H9 (cell line): ENCODE data around the gene DLX6. TPM values are rescaled to one million over a fixed set of nuclear protein-coding genes. Genes with fewer than 3 reads are reported as not detected.

ENCODE experiments used
- DNase-seq: peaks from one replicate; pipeline ENCODE4 v3.0.0-alpha.2; 2017
- H2AFZ ChIP-seq: one replicate; pipeline ENCODE4 v1.6.1; 2013; ENCODE audit warnings: mild to moderate bottlenecking, low read length, control low read depth, moderate library complexity
- H2AK5ac ChIP-seq: 2 replicates; pipeline ENCODE4 v1.6.1; 2013; ENCODE audit warnings: low read length, control low read depth, mixed read lengths; ENCODE audit not compliant: insufficient read length
- H2BK120ac ChIP-seq: one replicate; pipeline ENCODE4 v1.6.1; 2013; ENCODE audit warnings: low read depth, mild to moderate bottlenecking, low read length, control low read depth, inconsistent platforms; ENCODE audit not compliant: poor library complexity, severe bottlenecking
- H2BK12ac ChIP-seq: 2 replicates; pipeline ENCODE4 v1.6.1; 2013; ENCODE audit warnings: low read length, control low read depth, mixed read lengths, low read depth; ENCODE audit not compliant: insufficient read length
- H2BK15ac ChIP-seq: 2 replicates; pipeline ENCODE4 v1.6.1; 2013; ENCODE audit warnings: low read depth, low read length, control low read depth
- H2BK20ac ChIP-seq: one replicate; pipeline ENCODE4 v1.6.1; 2013; ENCODE audit warnings: low read depth, mild to moderate bottlenecking, low read length, control low read depth, inconsistent platforms; ENCODE audit not compliant: poor library complexity, severe bottlenecking
- H2BK5ac ChIP-seq: 2 replicates; pipeline ENCODE4 v1.6.1; 2013; ENCODE audit warnings: low read length, control low read depth, mixed read lengths; ENCODE audit not compliant: insufficient read length
- H3K14ac ChIP-seq: 2 replicates; pipeline ENCODE4 v1.6.1; 2013; ENCODE audit warnings: low read length, control low read depth; ENCODE audit not compliant: insufficient read depth
- H3K18ac ChIP-seq: 2 replicates; pipeline ENCODE4 v1.6.1; 2013; ENCODE audit warnings: low read depth, mild to moderate bottlenecking, mixed read lengths, low read length, control low read depth; ENCODE audit not compliant: insufficient read length
- H3K23ac ChIP-seq: 2 replicates; pipeline ENCODE4 v1.6.1; 2013; ENCODE audit warnings: low read length, control low read depth, mixed read lengths, low read depth; ENCODE audit not compliant: insufficient read length
- H3K23me2 ChIP-seq: 2 replicates; pipeline ENCODE4 v1.6.1; 2013; ENCODE audit warnings: low read depth, mild to moderate bottlenecking, mixed read lengths, low read length, control low read depth; ENCODE audit not compliant: insufficient read length, poor library complexity, severe bottlenecking
- H3K27ac ChIP-seq: 2 replicates; pipeline ENCODE4 v1.5.1; 2013; ENCODE audit warnings: low read length, control low read depth, mixed read lengths, low read depth; ENCODE audit not compliant: insufficient read length
- H3K27me3 ChIP-seq: 2 replicates; pipeline ENCODE4 v1.6.1; 2013; ENCODE audit warnings: low read length, control low read depth, inconsistent platforms; ENCODE audit not compliant: insufficient read depth
- H3K4ac ChIP-seq: 2 replicates; pipeline ENCODE4 v1.6.1; 2013; ENCODE audit warnings: low read depth, mild to moderate bottlenecking, control low read depth, inconsistent platforms, low read length, moderate library complexity
- H3K4me1 ChIP-seq: 2 replicates; pipeline ENCODE4 v1.6.1; 2013; ENCODE audit warnings: low read length, control low read depth, inconsistent platforms; ENCODE audit not compliant: insufficient read depth
- H3K4me2 ChIP-seq: 2 replicates; pipeline ENCODE4 v1.6.1; 2013; ENCODE audit warnings: low read length, control low read depth, mixed read lengths; ENCODE audit not compliant: insufficient read length, insufficient read depth
- H3K56ac ChIP-seq: 2 replicates; pipeline ENCODE4 v1.6.1; 2013; ENCODE audit warnings: low read depth, mild to moderate bottlenecking, mixed read lengths, low read length, control low read depth; ENCODE audit not compliant: insufficient read length
- H3K79me1 ChIP-seq: 2 replicates; pipeline ENCODE4 v1.6.1; 2013; ENCODE audit warnings: low read depth, mild to moderate bottlenecking, moderate library complexity, low read length, control low read depth, inconsistent platforms; ENCODE audit not compliant: insufficient read depth, poor library complexity, severe bottlenecking
- H3K79me2 ChIP-seq: 2 replicates; pipeline ENCODE4 v1.6.1; 2013; ENCODE audit warnings: low read length, control low read depth, inconsistent platforms; ENCODE audit not compliant: insufficient read depth
- H3K9ac ChIP-seq: 2 replicates; pipeline ENCODE4 v1.6.1; 2013; ENCODE audit warnings: low read length, control low read depth, mixed read lengths; ENCODE audit not compliant: insufficient read length; ENCODE audit errors: extremely low read depth
- H3K9me3 ChIP-seq: one replicate; pipeline ENCODE4 v1.6.1; 2013; ENCODE audit warnings: low read depth, low read length, inconsistent platforms; ENCODE audit not compliant: control insufficient read depth
- H3T11ph ChIP-seq: one replicate; pipeline ENCODE4 v1.6.1; 2013; ENCODE audit warnings: mild to moderate bottlenecking, low read length, control low read depth, inconsistent platforms
- H4K20me1 ChIP-seq: one replicate; pipeline ENCODE4 v1.6.1; 2013; ENCODE audit not compliant: control insufficient read depth, insufficient read length, insufficient read depth
- H4K5ac ChIP-seq: 2 replicates; pipeline ENCODE4 v1.6.1; 2013; ENCODE audit warnings: low read depth, mild to moderate bottlenecking, mixed read lengths, low read length, control low read depth; ENCODE audit not compliant: insufficient read length
- H4K8ac ChIP-seq: replicated peaks from 2 replicates; pipeline ENCODE4 v1.6.1; 2013; ENCODE audit warnings: low read length, control low read depth, mixed read lengths, low read depth; ENCODE audit not compliant: insufficient read length
- H4K91ac ChIP-seq: 2 replicates; pipeline ENCODE4 v1.6.1; 2013; ENCODE audit warnings: low read depth, mild to moderate bottlenecking, moderate library complexity, mixed read lengths, low read length, control low read depth; ENCODE audit not compliant: insufficient read length
- H3K27ac Mint-ChIP-seq, 3 experiments: 2 replicates in 2 of 3; 3 replicates in 1 of 3; pipeline ENCODE4 v1.8.0; 2020 to 2021; ENCODE audit warnings: mixed read lengths in 3 of 3, mild to moderate bottlenecking in 1 of 3, moderate library complexity in 1 of 3
- H3K27me3 Mint-ChIP-seq: 2 replicates; pipeline ENCODE4 v1.8.0; 2021; ENCODE audit warnings: low read depth, mild to moderate bottlenecking, moderate library complexity, mixed read lengths
- H3K36me3 Mint-ChIP-seq, 3 experiments: 2 replicates in 2 of 3; 3 replicates in 1 of 3; pipeline ENCODE4 v1.8.0; 2020 to 2021; ENCODE audit warnings: low read depth in 3 of 3, mixed read lengths in 3 of 3; ENCODE audit not compliant: insufficient read depth in 1 of 3
- H3K4me1 Mint-ChIP-seq, 2 experiments: 2 replicates each; pipeline ENCODE4 v1.8.0; 2020; ENCODE audit warnings: mixed read lengths in 2 of 2
- H3K4me3 Mint-ChIP-seq, 2 experiments: 2 replicates in 1 of 2; 3 replicates in 1 of 2; pipeline ENCODE4 v1.8.0; 2020 to 2021; ENCODE audit warnings: mild to moderate bottlenecking in 2 of 2, mixed read lengths in 2 of 2, moderate library complexity in 1 of 2
- H3K9me3 Mint-ChIP-seq, 2 experiments: 2 replicates in 1 of 2; 3 replicates in 1 of 2; pipeline ENCODE4 v1.8.0; 2020; ENCODE audit warnings: mild to moderate bottlenecking in 2 of 2, mixed read lengths in 2 of 2, moderate library complexity in 1 of 2
- WGBS: extraction: QIAGEN DNeasy Blood & Tissue Kit; methylation state at CpG from one replicate; pipeline ENCODE4 v1.1.7; 2013; ENCODE audit warnings: missing lambda C conversion rate, low lambda C conversion rate, mixed read lengths; ENCODE audit not compliant: insufficient read length; ENCODE audit errors: extremely low coverage; 5-methylcytosine and 5-hydroxymethylcytosine counted together
- total RNA-seq: library from RNA; stranded (reverse); gene quantifications from 2 replicates; pipeline ENCODE4 v1.2.1, GENCODE V29; 2021
- TF ChIP-seq, protein P1 (sequence below): fragments of 200-600 bp; sonication (generic); conservative IDR thresholded peaks from 3 replicates; pipeline ENCODE4 v1.8.0; 2021; ENCODE audit warnings: antibody characterized with exemption, mild to moderate bottlenecking

Gene DLX6
- total RNA-seq, 1 experiment from 2014 or later, result 0.24 TPM

DNA sequence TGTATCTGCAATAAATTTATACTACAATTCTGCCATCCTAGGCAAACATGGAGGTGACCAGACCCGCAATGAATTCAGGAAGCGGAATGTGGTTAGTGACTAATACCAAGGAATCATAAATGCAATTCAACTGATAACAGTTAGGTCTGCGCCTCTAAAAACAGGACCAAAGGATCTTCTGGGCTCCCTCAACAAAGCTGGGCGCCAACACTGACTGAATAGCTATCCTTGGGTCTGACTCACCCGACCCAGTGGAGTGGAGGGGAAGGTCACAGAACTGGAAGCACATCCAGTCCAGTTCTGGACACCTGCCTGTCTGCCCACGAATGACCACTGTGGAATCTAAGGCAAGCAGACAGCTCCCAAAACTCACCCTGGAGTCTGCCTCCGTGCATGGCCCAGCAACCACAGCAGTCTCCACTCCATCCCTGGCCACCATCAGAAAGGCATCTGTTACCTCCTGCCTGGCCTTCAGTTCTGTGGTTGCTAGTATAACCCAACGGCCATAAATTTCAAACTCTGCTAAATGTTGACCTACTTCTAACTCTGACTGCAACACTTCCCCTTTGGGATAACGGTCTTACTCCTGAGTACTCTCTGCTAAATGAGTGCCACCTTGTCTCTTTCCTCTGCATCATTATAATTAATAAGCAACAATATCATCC is 43.0 kb upstream of the DLX6 start:
- Histone ChIP-seq H3K4ac (no peak overlapping the region), H2BK12ac (no peak overlapping the region), H3K18ac (no peak overlapping the region), H3K4me2 (no peak overlapping the region), H4K91ac (no peak overlapping the region), H2BK20ac (no peak overlapping the region), H4K5ac (no peak overlapping the region), H2BK120ac (no peak overlapping the region), H2AK5ac (no peak overlapping the region), H2AFZ (no peak overlapping the region), H3K4me1 (no peaks in the 10 kb centered on the region), H4K20me1 (no peaks in the 10 kb centered on the region), H2BK15ac (no peak overlapping the region), H3K56ac (no peak overlapping the region), H3K79me1 (no peaks in the 10 kb centered on the region), H3K27me3 (no peaks in the 10 kb centered on the region; the same call in 1 of the 2 replicates), H3K9me3 (no peaks in the 10 kb centered on the region), H3K79me2 (no peaks in the 10 kb centered on the region), H3K23ac (no peak overlapping the region), H3T11ph (no peak overlapping the region), H3K14ac (no peak overlapping the region), H4K8ac (no peak overlapping the region), H3K23me2 (no peaks in the 10 kb centered on the region), H2BK5ac (no peak overlapping the region), H3K9ac (no peak overlapping the region), H3K27ac (no peak overlapping the region)
- no peak overlapping the region for H3K4me3 Mint-ChIP-seq
- no peaks in the 10 kb centered on the region for H3K9me3 Mint-ChIP-seq
- H3K27ac Mint-ChIP-seq, result no peak overlapping the region
- no peaks in the 10 kb centered on the region for H3K36me3 Mint-ChIP-seq
- no CpG with 5 or more reads among the region's 9 CpGs for WGBS
- peaks cover 55% of the 10 kb centered on the region for H3K27me3 Mint-ChIP-seq
- DNase-seq, result no peak
- TF ChIP-seq, protein P1, sequence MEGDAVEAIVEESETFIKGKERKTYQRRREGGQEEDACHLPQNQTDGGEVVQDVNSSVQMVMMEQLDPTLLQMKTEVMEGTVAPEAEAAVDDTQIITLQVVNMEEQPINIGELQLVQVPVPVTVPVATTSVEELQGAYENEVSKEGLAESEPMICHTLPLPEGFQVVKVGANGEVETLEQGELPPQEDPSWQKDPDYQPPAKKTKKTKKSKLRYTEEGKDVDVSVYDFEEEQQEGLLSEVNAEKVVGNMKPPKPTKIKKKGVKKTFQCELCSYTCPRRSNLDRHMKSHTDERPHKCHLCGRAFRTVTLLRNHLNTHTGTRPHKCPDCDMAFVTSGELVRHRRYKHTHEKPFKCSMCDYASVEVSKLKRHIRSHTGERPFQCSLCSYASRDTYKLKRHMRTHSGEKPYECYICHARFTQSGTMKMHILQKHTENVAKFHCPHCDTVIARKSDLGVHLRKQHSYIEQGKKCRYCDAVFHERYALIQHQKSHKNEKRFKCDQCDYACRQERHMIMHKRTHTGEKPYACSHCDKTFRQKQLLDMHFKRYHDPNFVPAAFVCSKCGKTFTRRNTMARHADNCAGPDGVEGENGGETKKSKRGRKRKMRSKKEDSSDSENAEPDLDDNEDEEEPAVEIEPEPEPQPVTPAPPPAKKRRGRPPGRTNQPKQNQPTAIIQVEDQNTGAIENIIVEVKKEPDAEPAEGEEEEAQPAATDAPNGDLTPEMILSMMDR, result no peak
- H3K4me1 Mint-ChIP-seq, result no peaks in the 10 kb centered on the region
